A549 treated with dexamethasone at 1 μM for 4 hours (cell line): Measurements from ENCODE around the gene RHOH. TPM values are rescaled to one million over a fixed set of nuclear protein-coding genes. Genes with fewer than 3 reads are reported as not detected.

Experiments used
- total RNA-seq: library from RNA; stranded (reverse); fragments of 200-300 nt; extraction: Qiagen RNA extraction; gene quantifications from 5 replicates; pipeline ENCODE4 v1.2.3, GENCODE V29; 2022

RHOH gene, protein sequence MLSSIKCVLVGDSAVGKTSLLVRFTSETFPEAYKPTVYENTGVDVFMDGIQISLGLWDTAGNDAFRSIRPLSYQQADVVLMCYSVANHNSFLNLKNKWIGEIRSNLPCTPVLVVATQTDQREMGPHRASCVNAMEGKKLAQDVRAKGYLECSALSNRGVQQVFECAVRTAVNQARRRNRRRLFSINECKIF
- 0.08 to 0.20 TPM (median 0.16 TPM) in 5 replicates for total RNA-seq

DNA sequence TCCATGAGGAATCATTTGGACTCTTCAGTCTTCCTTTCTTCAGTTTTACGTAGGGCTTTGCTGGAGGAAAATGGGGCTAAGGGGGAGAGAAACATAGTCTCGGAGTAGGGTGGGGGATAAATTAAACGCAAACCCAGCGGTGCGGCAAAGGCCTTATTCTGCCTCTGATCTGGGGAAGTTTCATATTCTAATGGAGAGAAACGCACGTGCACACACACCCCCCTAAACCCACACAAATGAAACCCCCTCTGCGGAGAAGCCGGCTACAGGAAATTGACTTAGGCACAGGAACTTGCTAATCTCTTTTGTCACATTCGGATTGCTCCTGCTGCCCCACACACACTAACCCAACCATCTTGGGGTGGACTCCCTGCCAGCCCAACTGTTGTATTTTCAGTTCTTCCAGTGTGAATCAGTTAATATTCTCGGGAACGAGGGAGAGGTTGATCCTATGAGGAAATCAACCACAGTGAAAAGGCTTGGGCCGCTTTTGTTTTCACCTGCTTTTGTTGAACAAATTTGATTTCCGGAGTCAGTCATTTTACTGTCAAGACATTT, at the start of gene RHOH:
Gene RHOH (plus strand): TSS at position 308 of the 558 bp plus-strand sequence. CDS start 46,356 bp downstream, outside the sequence.

Other genes with a start within 250 kb of the RHOH start
- gene PDS5A, start 219.1 kb upstream of the RHOH start, total RNA-seq: 22.6 to 32.2 TPM (median 28.8 TPM) in 5 replicates
- 2.3 to 4.3 TPM (median 3.6 TPM) in 5 replicates for gene N4BP2, start 140.2 kb upstream of the RHOH start, total RNA-seq
- 0.90 to 1.7 TPM (median 1.3 TPM) in 5 replicates for gene CHRNA9, start 138.3 kb downstream of the RHOH start, total RNA-seq